Calu3 (cell line): ENCODE results near the gene LAMA2. TPM values are rescaled to one million over a fixed set of nuclear protein-coding genes. Genes with fewer than 3 reads are reported as not detected.
"Not testable (repeated sequence)": the region's sequence is repeated elsewhere in the genome, so short reads cannot be mapped to it uniquely, and the experiment has no call there.

Experiments used
- BruUV-seq: library from RNA; stranded (reverse); fragments of 400-500 nt; replicated peaks from 2 replicates; lab custom pipeline; 2021; lab: Mats Ljungman, UMichigan
- CTCF ChIA-PET: fragments of 300-600 bp; sonication (Branson Sonifier 250); formaldehyde crosslinking; loops from one replicate; lab custom pipeline; 2022; ENCODE audit warnings: antibody characterized with exemption; lab: Charles Lee
- DNase-seq: peaks from one replicate; pipeline ENCODE4 v3.0.0; 2022
- H3K27ac Mint-ChIP-seq: one replicate; pipeline ENCODE4 v1.8.0; 2022; ENCODE audit warnings: mixed read lengths; ENCODE audit not compliant: unreplicated experiment
- H3K27me3 Mint-ChIP-seq: one replicate; pipeline ENCODE4 v1.8.0; 2022; ENCODE audit warnings: mixed read lengths; ENCODE audit not compliant: unreplicated experiment
- H3K36me3 Mint-ChIP-seq: one replicate; pipeline ENCODE4 v1.8.0; 2022; ENCODE audit warnings: mild to moderate bottlenecking, moderate library complexity, mixed read lengths; ENCODE audit not compliant: insufficient read depth, unreplicated experiment
- H3K4me1 Mint-ChIP-seq: one replicate; pipeline ENCODE4 v1.8.0; 2022; ENCODE audit warnings: mild to moderate bottlenecking, low read depth, mixed read lengths; ENCODE audit not compliant: unreplicated experiment
- H3K4me3 Mint-ChIP-seq: one replicate; pipeline ENCODE4 v1.8.0; 2022; ENCODE audit warnings: mild to moderate bottlenecking, low read depth, moderate library complexity, mixed read lengths; ENCODE audit not compliant: unreplicated experiment
- H3K9me3 Mint-ChIP-seq: one replicate; pipeline ENCODE4 v1.8.0; 2022; ENCODE audit warnings: low read depth, mixed read lengths; ENCODE audit not compliant: unreplicated experiment
- CTCF ChIP-seq: fragments of 200-600 bp; IDR thresholded peaks from one replicate; pipeline ENCODE4 v1.8.0; 2022; ENCODE audit warnings: antibody characterized with exemption; ENCODE audit not compliant: unreplicated experiment
- intact Hi-C: fragments of 100-400 bp; cut with micrococcal nuclease; formaldehyde crosslinking; loops from one replicate; pipeline ENCODE4 v1.10.0; 2022; ENCODE audit not compliant: unreplicated experiment
- total RNA-seq: library from RNA; stranded (reverse); gene quantifications from 2 replicates; pipeline ENCODE4 v1.2.3, GENCODE V29; 2022

Gene LAMA2
- total RNA-seq, 1 experiment from 2014 or later, result 0.80 TPM

GRCh38 chr6:129046526-129046925 is 163.6 kb downstream of the LAMA2 start:
- CTCF ChIA-PET, result no interaction called here
- Mint-ChIP-seq H3K4me3 (no peak overlapping the region), H3K9me3 (no peaks in the 10 kb centered on the region), H3K27ac (no peak overlapping the region), H3K27me3 (no peaks in the 10 kb centered on the region), H3K36me3 (no peaks in the 10 kb centered on the region), H3K4me1 (no peaks in the 10 kb centered on the region)
- intact Hi-C loops, result no loop called here
- no TSS peak for BruUV-seq
- no peak for TF ChIP-seq CTCF
- no peak for DNase-seq

- Mint-ChIP-seq H3K36me3 (no peaks in the 10 kb centered on the region), H3K27ac (no peak overlapping the region), H3K4me1 (no peaks in the 10 kb centered on the region), H3K27me3 (peaks cover 2% of the 10 kb centered on the region), H3K4me3 (no peak overlapping the region), H3K9me3 (no peaks in the 10 kb centered on the region)
- intact Hi-C loops, result no loop called here
- no peak for TF ChIP-seq CTCF
- BruUV-seq, result no TSS peak
- CTCF ChIA-PET, result no interaction called here
- DNase-seq, result no peak
Observed at GRCh38 chr6:129047834-129048233, 164.9 kb downstream of the LAMA2 start.

GRCh38 chr6:129050086-129050485 is 167.1 kb downstream of the LAMA2 start:
- intact Hi-C loops, result no loop called here
- no TSS peak for BruUV-seq
- Mint-ChIP-seq H3K27me3 (peaks cover 21% of the 10 kb centered on the region), H3K4me3 (no peak overlapping the region), H3K9me3 (no peaks in the 10 kb centered on the region), H3K4me1 (no peaks in the 10 kb centered on the region), H3K27ac (no peak overlapping the region), H3K36me3 (no peaks in the 10 kb centered on the region)
- no peak for TF ChIP-seq CTCF
- no peak for DNase-seq
- CTCF ChIA-PET, result no interaction called here

GRCh38 chr6:129053143-129053542 is 170.2 kb downstream of the LAMA2 start:
- intact Hi-C loops, CTCF ChIA-PET, BruUV-seq: not testable (repeated sequence)

GRCh38 chr6:129055796-129056195 is 172.9 kb downstream of the LAMA2 start:
- Mint-ChIP-seq H3K4me3 (no peak overlapping the region), H3K4me1 (no peaks in the 10 kb centered on the region), H3K27ac (no peak overlapping the region), H3K36me3 (no peaks in the 10 kb centered on the region), H3K9me3 (no peaks in the 10 kb centered on the region), H3K27me3 (peaks cover 34% of the 10 kb centered on the region)
- no peak for DNase-seq
- BruUV-seq, result no TSS peak
- intact Hi-C loops, result no loop called here
- CTCF ChIA-PET, result no interaction called here
- TF ChIP-seq CTCF, result no peak

More at GRCh38 chr6:129053143-129053542, 170.2 kb downstream of the LAMA2 start:
- H3K27me3 Mint-ChIP-seq, result peaks cover 28% of the 10 kb centered on the region
- not testable (repeated sequence) for H3K9me3 Mint-ChIP-seq, H3K4me3 Mint-ChIP-seq, H3K36me3 Mint-ChIP-seq, H3K4me1 Mint-ChIP-seq, H3K27ac Mint-ChIP-seq, DNase-seq
